SK-N-SH (cell line): ENCODE measurements around the gene KIAA0513.

Source experiments
- EP300 ChIP-seq, 2 experiments: IDR thresholded peaks; 2 replicates each; pipeline versions ENCODE4 v1.4.0 to v1.6.1; 2012; ENCODE audit warnings: borderline replicate concordance in 1 of 2, low read depth in 1 of 2, low read length in 1 of 2
- EZH2phosphoT487 ChIP-seq: fragments of 200-600 bp; sonication (generic); IDR thresholded peaks from 2 replicates; pipeline ENCODE4 v1.6.1; 2017; ENCODE audit warnings: low read depth, mixed run types, mild to moderate bottlenecking, antibody characterized with exemption, moderate library complexity, borderline replicate concordance
- JUND ChIP-seq: IDR thresholded peaks from 2 replicates; pipeline ENCODE4 v1.4.0; 2012
- MXI1 ChIP-seq: IDR thresholded peaks from 2 replicates; pipeline ENCODE4 v1.6.1; 2012; ENCODE audit warnings: mild to moderate bottlenecking, low read depth, low read length, improper control_type of control experiment
- POLR2AphosphoS5 ChIP-seq: IDR thresholded peaks from 2 replicates; pipeline ENCODE4 v1.6.1; 2012; ENCODE audit warnings: low read depth, low read length
- RFX5 ChIP-seq: IDR thresholded peaks from 2 replicates; pipeline ENCODE4 v1.6.1; 2012; ENCODE audit warnings: mild to moderate bottlenecking, improper control_type of control experiment, low read length
- TCF12 ChIP-seq: IDR thresholded peaks from 2 replicates; pipeline ENCODE4 v1.4.0; 2012
- TF ChIP-seq, protein P1 (sequence below): fragments of 200-600 bp; sonication (generic); IDR thresholded peaks from 2 replicates; pipeline ENCODE4 v1.6.1; 2017; ENCODE audit warnings: antibody characterized with exemption, mild to moderate bottlenecking, moderate library complexity
- TF ChIP-seq, protein P2 (sequence below): IDR thresholded peaks from 2 replicates; pipeline ENCODE4; 2012
- TF ChIP-seq, protein P3 (sequence below): IDR thresholded peaks from 2 replicates; pipeline ENCODE4 v1.6.1; 2012; ENCODE audit warnings: mild to moderate bottlenecking, low read depth, low read length, moderate library complexity
- TF ChIP-seq, protein P4 (sequence below): IDR thresholded peaks from 2 replicates; pipeline ENCODE4 v1.4.0; 2012; ENCODE audit warnings: low read depth, borderline replicate concordance

DNA sequence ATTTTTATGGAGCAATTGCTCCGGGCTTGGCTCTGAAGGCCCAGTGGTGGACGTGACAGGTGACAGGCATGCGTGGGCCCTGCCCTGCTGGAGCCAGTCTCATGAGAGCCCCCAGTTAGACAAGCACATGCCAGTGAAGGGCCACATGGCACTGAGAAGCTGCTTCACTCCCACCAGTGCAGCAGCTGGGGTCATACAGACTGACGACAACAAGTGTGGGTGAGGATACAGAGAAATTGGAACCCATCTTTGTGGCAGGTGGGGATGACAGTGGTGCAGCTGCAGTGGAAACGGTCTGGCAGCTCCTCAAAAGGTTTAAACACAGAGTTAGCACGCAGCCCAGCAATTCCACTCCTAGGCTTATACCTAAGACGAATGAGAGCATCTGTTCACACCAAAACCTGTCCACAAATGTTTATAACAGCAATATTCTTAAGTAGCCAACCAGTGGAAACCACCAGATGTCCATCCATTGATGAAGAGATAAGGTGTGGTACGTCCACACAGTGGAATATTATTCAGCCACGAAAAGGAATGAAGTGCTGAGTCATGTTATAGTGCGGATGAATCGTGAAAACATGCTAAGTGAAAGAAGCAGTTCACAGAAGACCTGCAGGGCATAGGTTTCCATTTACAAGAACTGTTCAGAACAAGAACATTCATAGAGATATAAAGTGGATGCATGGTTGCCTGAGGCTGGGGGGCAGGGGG is 97.2 kb downstream of the KIAA0513 start:
- TF ChIP-seq, protein P1, sequence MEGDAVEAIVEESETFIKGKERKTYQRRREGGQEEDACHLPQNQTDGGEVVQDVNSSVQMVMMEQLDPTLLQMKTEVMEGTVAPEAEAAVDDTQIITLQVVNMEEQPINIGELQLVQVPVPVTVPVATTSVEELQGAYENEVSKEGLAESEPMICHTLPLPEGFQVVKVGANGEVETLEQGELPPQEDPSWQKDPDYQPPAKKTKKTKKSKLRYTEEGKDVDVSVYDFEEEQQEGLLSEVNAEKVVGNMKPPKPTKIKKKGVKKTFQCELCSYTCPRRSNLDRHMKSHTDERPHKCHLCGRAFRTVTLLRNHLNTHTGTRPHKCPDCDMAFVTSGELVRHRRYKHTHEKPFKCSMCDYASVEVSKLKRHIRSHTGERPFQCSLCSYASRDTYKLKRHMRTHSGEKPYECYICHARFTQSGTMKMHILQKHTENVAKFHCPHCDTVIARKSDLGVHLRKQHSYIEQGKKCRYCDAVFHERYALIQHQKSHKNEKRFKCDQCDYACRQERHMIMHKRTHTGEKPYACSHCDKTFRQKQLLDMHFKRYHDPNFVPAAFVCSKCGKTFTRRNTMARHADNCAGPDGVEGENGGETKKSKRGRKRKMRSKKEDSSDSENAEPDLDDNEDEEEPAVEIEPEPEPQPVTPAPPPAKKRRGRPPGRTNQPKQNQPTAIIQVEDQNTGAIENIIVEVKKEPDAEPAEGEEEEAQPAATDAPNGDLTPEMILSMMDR, result no peak
- no peak for TF ChIP-seq EP300 (IDR thresholded peaks at IDR 0.05; ENCODE audit: borderline replicate concordance in 1 of 2, low read depth in 1 of 2, low read length in 1 of 2)
- TF ChIP-seq TCF12, result no peak
- TF ChIP-seq EZH2phosphoT487, result no peak
- no peak for TF ChIP-seq JUND
- TF ChIP-seq, protein P2, sequence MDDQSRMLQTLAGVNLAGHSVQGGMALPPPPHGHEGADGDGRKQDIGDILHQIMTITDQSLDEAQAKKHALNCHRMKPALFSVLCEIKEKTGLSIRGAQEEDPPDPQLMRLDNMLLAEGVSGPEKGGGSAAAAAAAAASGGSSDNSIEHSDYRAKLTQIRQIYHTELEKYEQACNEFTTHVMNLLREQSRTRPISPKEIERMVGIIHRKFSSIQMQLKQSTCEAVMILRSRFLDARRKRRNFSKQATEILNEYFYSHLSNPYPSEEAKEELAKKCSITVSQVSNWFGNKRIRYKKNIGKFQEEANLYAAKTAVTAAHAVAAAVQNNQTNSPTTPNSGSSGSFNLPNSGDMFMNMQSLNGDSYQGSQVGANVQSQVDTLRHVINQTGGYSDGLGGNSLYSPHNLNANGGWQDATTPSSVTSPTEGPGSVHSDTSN, result no peak
- TF ChIP-seq, protein P3, sequence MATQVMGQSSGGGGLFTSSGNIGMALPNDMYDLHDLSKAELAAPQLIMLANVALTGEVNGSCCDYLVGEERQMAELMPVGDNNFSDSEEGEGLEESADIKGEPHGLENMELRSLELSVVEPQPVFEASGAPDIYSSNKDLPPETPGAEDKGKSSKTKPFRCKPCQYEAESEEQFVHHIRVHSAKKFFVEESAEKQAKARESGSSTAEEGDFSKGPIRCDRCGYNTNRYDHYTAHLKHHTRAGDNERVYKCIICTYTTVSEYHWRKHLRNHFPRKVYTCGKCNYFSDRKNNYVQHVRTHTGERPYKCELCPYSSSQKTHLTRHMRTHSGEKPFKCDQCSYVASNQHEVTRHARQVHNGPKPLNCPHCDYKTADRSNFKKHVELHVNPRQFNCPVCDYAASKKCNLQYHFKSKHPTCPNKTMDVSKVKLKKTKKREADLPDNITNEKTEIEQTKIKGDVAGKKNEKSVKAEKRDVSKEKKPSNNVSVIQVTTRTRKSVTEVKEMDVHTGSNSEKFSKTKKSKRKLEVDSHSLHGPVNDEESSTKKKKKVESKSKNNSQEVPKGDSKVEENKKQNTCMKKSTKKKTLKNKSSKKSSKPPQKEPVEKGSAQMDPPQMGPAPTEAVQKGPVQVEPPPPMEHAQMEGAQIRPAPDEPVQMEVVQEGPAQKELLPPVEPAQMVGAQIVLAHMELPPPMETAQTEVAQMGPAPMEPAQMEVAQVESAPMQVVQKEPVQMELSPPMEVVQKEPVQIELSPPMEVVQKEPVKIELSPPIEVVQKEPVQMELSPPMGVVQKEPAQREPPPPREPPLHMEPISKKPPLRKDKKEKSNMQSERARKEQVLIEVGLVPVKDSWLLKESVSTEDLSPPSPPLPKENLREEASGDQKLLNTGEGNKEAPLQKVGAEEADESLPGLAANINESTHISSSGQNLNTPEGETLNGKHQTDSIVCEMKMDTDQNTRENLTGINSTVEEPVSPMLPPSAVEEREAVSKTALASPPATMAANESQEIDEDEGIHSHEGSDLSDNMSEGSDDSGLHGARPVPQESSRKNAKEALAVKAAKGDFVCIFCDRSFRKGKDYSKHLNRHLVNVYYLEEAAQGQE, result no peak
- TF ChIP-seq POLR2AphosphoS5, result no peak
- TF ChIP-seq, protein P4, sequence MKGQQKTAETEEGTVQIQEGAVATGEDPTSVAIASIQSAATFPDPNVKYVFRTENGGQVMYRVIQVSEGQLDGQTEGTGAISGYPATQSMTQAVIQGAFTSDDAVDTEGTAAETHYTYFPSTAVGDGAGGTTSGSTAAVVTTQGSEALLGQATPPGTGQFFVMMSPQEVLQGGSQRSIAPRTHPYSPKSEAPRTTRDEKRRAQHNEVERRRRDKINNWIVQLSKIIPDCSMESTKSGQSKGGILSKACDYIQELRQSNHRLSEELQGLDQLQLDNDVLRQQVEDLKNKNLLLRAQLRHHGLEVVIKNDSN, result no peak
- no peak for TF ChIP-seq MXI1
- no peak for TF ChIP-seq RFX5
